Measurements from ENCODE around the gene C19orf81. TPM values are rescaled to one million over a fixed set of nuclear protein-coding genes. Genes with fewer than 3 reads are reported as not detected.

Gene C19orf81
- total and polyA plus RNA-seq, 2 of the 8 experiments (the other 6 are each of a cell fraction or from before 2014, with no cell fraction given): 11.7 to 13.0 TPM

DNA sequence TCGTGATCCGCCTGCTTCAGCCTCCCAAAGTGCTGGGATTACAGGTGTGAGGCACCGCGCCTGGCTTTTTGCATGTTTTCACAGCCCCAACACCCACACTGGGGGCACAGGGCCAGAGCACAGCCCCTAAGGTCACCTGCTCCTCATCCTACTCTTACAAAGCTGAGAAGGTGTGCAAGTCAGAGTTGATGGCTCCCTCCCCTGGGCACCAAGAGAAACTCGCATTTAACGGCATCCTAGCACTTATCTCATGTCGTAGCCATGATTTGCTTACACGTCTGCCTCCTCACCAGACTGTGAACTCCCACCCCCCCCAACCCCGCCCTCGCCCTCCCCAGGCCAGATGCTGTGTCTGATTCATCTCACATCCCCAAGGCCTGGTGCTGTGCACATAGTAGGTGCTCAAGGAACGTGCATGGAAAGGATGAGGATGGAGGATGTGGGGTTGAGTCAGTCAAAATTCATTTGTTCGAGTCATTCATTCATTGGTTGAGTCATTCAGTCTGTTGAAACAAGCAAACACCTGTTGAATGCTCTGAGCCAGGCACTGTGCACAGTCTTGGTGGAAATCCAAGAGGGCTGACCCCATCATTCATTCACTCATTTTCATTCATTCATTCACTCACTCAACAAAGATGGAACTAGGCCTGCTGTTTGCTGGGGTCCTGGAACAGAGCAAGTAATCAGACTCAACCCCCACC lies 59.1 kb downstream of the C19orf81 start (continued):
- TF ChIP-seq JUND (IDR thresholded peaks at IDR 0.05; ENCODE audit: low read length): no peak
- no peak for TF ChIP-seq POLR2A (IDR thresholded peaks at IDR 0.05; ENCODE audit: control extremely low read depth in 1 of 2, low read depth in 2 of 2, low read length in 2 of 2)
- no peak for TF ChIP-seq HDAC6 (IDR thresholded peaks at IDR 0.05; ENCODE audit: low read depth, low read length)
- TF ChIP-seq SIN3A (conservative IDR thresholded peaks at IDR 0.05 in 1 of 2, IDR thresholded peaks at IDR 0.05 in 1 of 2; ENCODE audit: low read depth in 1 of 2, low read length in 2 of 2): no peak
- TF ChIP-seq RBBP5 (IDR thresholded peaks at IDR 0.05; ENCODE audit: borderline replicate concordance, low read depth, low read length): no peak

Other genes with a start within 250 kb of the C19orf81 start
- gene SPIB, start 230.5 kb upstream of the C19orf81 start, total RNA-seq (2021; fragmentation: NEBNext Ultra II Directional; extraction: Animal tissue kit (Norgen Biotek cat#: 25700)): 9.6 and 11.1 TPM in 2 replicates
- 11.8 and 17.4 TPM in 2 replicates for gene SPIB, start 230.5 kb upstream of the C19orf81 start, polyA plus RNA-seq (2011; rRNA removed)
- gene MYBPC2, start 216.6 kb upstream of the C19orf81 start, total RNA-seq (2021; fragmentation: NEBNext Ultra II Directional; extraction: Animal tissue kit (Norgen Biotek cat#: 25700)): 3.1 and 4.1 TPM in 2 replicates
- 1.8 and 2.7 TPM in 2 replicates for gene MYBPC2, start 216.6 kb upstream of the C19orf81 start, polyA plus RNA-seq (2011; rRNA removed)
- 103 and 105 TPM in 2 replicates for gene EMC10, start 172.9 kb upstream of the C19orf81 start, total RNA-seq (2021; fragmentation: NEBNext Ultra II Directional; extraction: Animal tissue kit (Norgen Biotek cat#: 25700))
- gene EMC10, start 172.9 kb upstream of the C19orf81 start, polyA plus RNA-seq (2011; rRNA removed): 77.6 and 107 TPM in 2 replicates
- 8.1 and 9.1 TPM in 2 replicates for gene GARIN5A, start 172.6 kb upstream of the C19orf81 start, total RNA-seq (2021; fragmentation: NEBNext Ultra II Directional; extraction: Animal tissue kit (Norgen Biotek cat#: 25700))
- 18.5 and 31.5 TPM in 2 replicates for gene GARIN5A, start 172.6 kb upstream of the C19orf81 start, polyA plus RNA-seq (2011; rRNA removed)
- 1.9 and 3.6 TPM in 2 replicates for gene JOSD2, start 138.3 kb upstream of the C19orf81 start, total RNA-seq (2021; fragmentation: NEBNext Ultra II Directional; extraction: Animal tissue kit (Norgen Biotek cat#: 25700))
- gene JOSD2, start 138.3 kb upstream of the C19orf81 start, polyA plus RNA-seq (2011; rRNA removed): 5.6 and 6.6 TPM in 2 replicates
- not detected in 2 replicates for gene ASPDH, start 135.5 kb upstream of the C19orf81 start, total RNA-seq (2021; fragmentation: NEBNext Ultra II Directional; extraction: Animal tissue kit (Norgen Biotek cat#: 25700))
- not detected in 2 replicates for gene ASPDH, start 135.5 kb upstream of the C19orf81 start, polyA plus RNA-seq (2011; rRNA removed)
- 11.5 and 13.4 TPM in 2 replicates for gene LRRC4B, start 81.0 kb upstream of the C19orf81 start, total RNA-seq (2021; fragmentation: NEBNext Ultra II Directional; extraction: Animal tissue kit (Norgen Biotek cat#: 25700))
- gene LRRC4B, start 81.0 kb upstream of the C19orf81 start, polyA plus RNA-seq (2011; rRNA removed): 20.8 and 21.2 TPM in 2 replicates
- gene SYT3, start 9.6 kb upstream of the C19orf81 start, total RNA-seq (2021; fragmentation: NEBNext Ultra II Directional; extraction: Animal tissue kit (Norgen Biotek cat#: 25700)): 13.9 and 17.3 TPM in 2 replicates
- 6.7 and 12.7 TPM in 2 replicates for gene SYT3, start 9.6 kb upstream of the C19orf81 start, polyA plus RNA-seq (2011; rRNA removed)
- 3.7 and 3.9 TPM in 2 replicates for gene SHANK1, start 70.4 kb downstream of the C19orf81 start, total RNA-seq (2021; fragmentation: NEBNext Ultra II Directional; extraction: Animal tissue kit (Norgen Biotek cat#: 25700))
- gene SHANK1, start 70.4 kb downstream of the C19orf81 start, polyA plus RNA-seq (2011; rRNA removed): 1.1 and 1.2 TPM in 2 replicates
- gene CLEC11A, start 73.9 kb downstream of the C19orf81 start, total RNA-seq (2021; fragmentation: NEBNext Ultra II Directional; extraction: Animal tissue kit (Norgen Biotek cat#: 25700)): 4.3 and 5.2 TPM in 2 replicates
- 17.4 and 22.5 TPM in 2 replicates for gene CLEC11A, start 73.9 kb downstream of the C19orf81 start, polyA plus RNA-seq (2011; rRNA removed)
- gene GPR32, start 121.0 kb downstream of the C19orf81 start, total RNA-seq (2021; fragmentation: NEBNext Ultra II Directional; extraction: Animal tissue kit (Norgen Biotek cat#: 25700)): not detected in 2 replicates
- gene GPR32, start 121.0 kb downstream of the C19orf81 start, polyA plus RNA-seq (2011; rRNA removed): not detected in 2 replicates
- not detected in 2 replicates for gene ACP4, start 141.0 kb downstream of the C19orf81 start, total RNA-seq (2021; fragmentation: NEBNext Ultra II Directional; extraction: Animal tissue kit (Norgen Biotek cat#: 25700))
- gene ACP4, start 141.0 kb downstream of the C19orf81 start, polyA plus RNA-seq (2011; rRNA removed): not detected in 2 replicates
- gene KLK1, start 174.3 kb downstream of the C19orf81 start, total RNA-seq (2021; fragmentation: NEBNext Ultra II Directional; extraction: Animal tissue kit (Norgen Biotek cat#: 25700)): 3.4 and 4.8 TPM in 2 replicates
- gene KLK1, start 174.3 kb downstream of the C19orf81 start, polyA plus RNA-seq (2011; rRNA removed): 4.0 and 5.8 TPM in 2 replicates
- not detected in 2 replicates for gene KLK15, start 184.1 kb downstream of the C19orf81 start, total RNA-seq (2021; fragmentation: NEBNext Ultra II Directional; extraction: Animal tissue kit (Norgen Biotek cat#: 25700))
- gene KLK15, start 184.1 kb downstream of the C19orf81 start, polyA plus RNA-seq (2011; rRNA removed): not detected in 2 replicates
- gene KLK3, start 205.5 kb downstream of the C19orf81 start, total RNA-seq (2021; fragmentation: NEBNext Ultra II Directional; extraction: Animal tissue kit (Norgen Biotek cat#: 25700)): not detected in 2 replicates
- gene KLK3, start 205.5 kb downstream of the C19orf81 start, polyA plus RNA-seq (2011; rRNA removed): 0.08 and 0.25 TPM in 2 replicates
- not detected in 2 replicates for gene KLK2, start 224.0 kb downstream of the C19orf81 start, total RNA-seq (2021; fragmentation: NEBNext Ultra II Directional; extraction: Animal tissue kit (Norgen Biotek cat#: 25700))
- gene KLK2, start 224.0 kb downstream of the C19orf81 start, polyA plus RNA-seq (2011; rRNA removed): 0.20 and 0.36 TPM in 2 replicates